ENCODE data around the gene QRSL1.

GRCh38 chr6:106622412-106622811, 7.0 kb upstream of the QRSL1 start:
- no peak for TF ChIP-seq CTCF (IDR thresholded peaks at IDR 0.05)
- TF ChIP-seq POLR2AphosphoS5 (IDR thresholded peaks at IDR 0.05; ENCODE audit: low read depth, low read length), result no peak
- no peak for TF ChIP-seq SIN3A (IDR thresholded peaks at IDR 0.05; ENCODE audit: borderline replicate concordance, insufficient read depth, low read depth, low read length)
- TF ChIP-seq REST (IDR thresholded peaks at IDR 0.05; ENCODE audit: insufficient read depth in 1 of 2, low read depth in 2 of 2, low read length in 1 of 2), result no peak
- no peak for TF ChIP-seq TCF7L2 (IDR thresholded peaks at IDR 0.05; ENCODE audit: low read depth, low read length)
